HepG2 (cell line): Measurements from ENCODE around the gene HRH3. TPM values are rescaled to one million over a fixed set of nuclear protein-coding genes. Genes with fewer than 3 reads are reported as not detected.
A peak's percentile ranks its signal among the peaks of the same experiment; 100 is the strongest.

Experiments used
- EED ChIP-seq: sonication (generic); formaldehyde crosslinking; IDR thresholded peaks from 2 replicates; pipeline ENCODE4 v1.5.0; 2020; ENCODE audit warnings: mild to moderate bottlenecking, missing genetic modification reagents
- MAFF ChIP-seq: IDR thresholded peaks from 2 replicates; pipeline ENCODE4 v1.6.1; 2011; ENCODE audit warnings: low read depth, low read length, improper control_type of control experiment
- PCBP1 ChIP-seq: fragments of 200-400 bp; formaldehyde crosslinking; IDR thresholded peaks from 2 replicates; pipeline ENCODE4 v1.6.1; 2017; ENCODE audit warnings: mild to moderate bottlenecking, low read depth, low read length, borderline replicate concordance
- PCBP2 ChIP-seq: fragments of 200-400 bp; formaldehyde crosslinking; optimal IDR thresholded peaks from 2 replicates; pipeline ENCODE3; 2018; ENCODE audit warnings: low read length, low read depth; ENCODE audit not compliant: poor library complexity, severe bottlenecking
- SIX1 ChIP-seq: sonication (generic); formaldehyde crosslinking; IDR thresholded peaks from 2 replicates; pipeline ENCODE4 v1.4.0; 2020; ENCODE audit warnings: missing genetic modification reagents, borderline replicate concordance
- polyA plus RNA-seq, 8 experiments: library from polyadenylated mRNA; depleted of rRNA in 3 of 8; stranded (reverse) in 7 of 8; unstranded in 1 of 8; fragments of >200 nt; fragmentation: Illumina TruSeq in 4 of 8; extraction: Trizol in 4 of 8; gene quantifications; 2 replicates each; pipeline versions ENCODE4 v1.2.1 to v1.2.3, GENCODE V29; 2011 to 2016; ENCODE audit warnings: low read depth in 4 of 8, missing spikeins in 1 of 8, mixed read lengths in 1 of 8; ENCODE audit not compliant: insufficient read depth in 1 of 8
- total RNA-seq, 5 experiments: library from RNA; depleted of rRNA; stranded (reverse); fragments of >200 nt; fragmentation: Illumina TruSeq; extraction: Trizol; gene quantifications; 2 replicates each; pipeline ENCODE4 v1.2.3, GENCODE V29; 2016; ENCODE audit warnings: low read depth in 1 of 5
- TF ChIP-seq, protein P1 (sequence below): sonication (generic); formaldehyde crosslinking; IDR thresholded peaks from 2 replicates; pipeline ENCODE4 v1.4.0; 2020; ENCODE audit warnings: low read depth, missing genetic modification reagents
- TF ChIP-seq, protein P2 (sequence below): sonication (generic); formaldehyde crosslinking; IDR thresholded peaks from 2 replicates; pipeline ENCODE4 v1.5.0; 2020; ENCODE audit warnings: missing genetic modification reagents, mild to moderate bottlenecking, borderline replicate concordance
- TF ChIP-seq, protein P3 (sequence below): sonication (generic); formaldehyde crosslinking; IDR thresholded peaks from 2 replicates; pipeline ENCODE4 v1.4.0; 2020; ENCODE audit warnings: mild to moderate bottlenecking, missing genetic modification reagents
- TF ChIP-seq, protein P4 (sequence below): sonication (generic); formaldehyde crosslinking; IDR thresholded peaks from 2 replicates; pipeline ENCODE4 v1.4.0; 2020; ENCODE audit warnings: missing genetic modification reagents, borderline replicate concordance

Gene HRH3
- total and polyA plus RNA-seq, 2 of the 13 experiments (the other 11 are each of a cell fraction or from before 2014, with no cell fraction given): 0.18 TPM; not detected in 1

DNA sequence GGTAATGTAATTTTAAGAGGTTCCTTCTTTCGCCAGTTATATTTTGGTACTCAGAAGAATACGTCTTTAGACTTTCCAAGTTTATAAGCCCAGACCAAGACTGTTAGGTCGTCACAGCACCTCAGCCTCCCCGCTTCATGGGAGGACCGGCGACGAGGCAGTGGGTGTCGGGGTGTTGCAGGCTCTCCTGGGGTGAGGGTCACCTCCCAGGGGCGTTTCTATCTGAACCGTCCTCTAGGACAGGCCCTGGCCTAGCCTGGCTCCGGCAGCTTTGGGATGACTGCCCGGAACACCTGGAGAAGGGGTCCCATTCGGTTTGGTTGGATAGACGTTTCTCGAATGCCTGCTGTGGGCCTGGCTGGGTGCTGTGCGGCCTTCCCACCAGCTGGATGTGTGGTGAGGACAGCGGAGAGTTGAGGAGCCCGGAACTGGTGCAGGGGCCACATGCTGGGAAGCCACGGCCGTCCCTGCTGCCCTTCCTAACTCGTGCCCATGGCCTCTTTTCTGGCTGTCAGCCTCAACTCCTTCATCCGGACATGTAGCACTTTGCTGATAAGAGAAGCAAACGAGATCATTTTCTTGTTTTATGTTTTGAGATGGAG lies 19.3 kb upstream of the HRH3 start (continued):
- TF ChIP-seq, protein P1, sequence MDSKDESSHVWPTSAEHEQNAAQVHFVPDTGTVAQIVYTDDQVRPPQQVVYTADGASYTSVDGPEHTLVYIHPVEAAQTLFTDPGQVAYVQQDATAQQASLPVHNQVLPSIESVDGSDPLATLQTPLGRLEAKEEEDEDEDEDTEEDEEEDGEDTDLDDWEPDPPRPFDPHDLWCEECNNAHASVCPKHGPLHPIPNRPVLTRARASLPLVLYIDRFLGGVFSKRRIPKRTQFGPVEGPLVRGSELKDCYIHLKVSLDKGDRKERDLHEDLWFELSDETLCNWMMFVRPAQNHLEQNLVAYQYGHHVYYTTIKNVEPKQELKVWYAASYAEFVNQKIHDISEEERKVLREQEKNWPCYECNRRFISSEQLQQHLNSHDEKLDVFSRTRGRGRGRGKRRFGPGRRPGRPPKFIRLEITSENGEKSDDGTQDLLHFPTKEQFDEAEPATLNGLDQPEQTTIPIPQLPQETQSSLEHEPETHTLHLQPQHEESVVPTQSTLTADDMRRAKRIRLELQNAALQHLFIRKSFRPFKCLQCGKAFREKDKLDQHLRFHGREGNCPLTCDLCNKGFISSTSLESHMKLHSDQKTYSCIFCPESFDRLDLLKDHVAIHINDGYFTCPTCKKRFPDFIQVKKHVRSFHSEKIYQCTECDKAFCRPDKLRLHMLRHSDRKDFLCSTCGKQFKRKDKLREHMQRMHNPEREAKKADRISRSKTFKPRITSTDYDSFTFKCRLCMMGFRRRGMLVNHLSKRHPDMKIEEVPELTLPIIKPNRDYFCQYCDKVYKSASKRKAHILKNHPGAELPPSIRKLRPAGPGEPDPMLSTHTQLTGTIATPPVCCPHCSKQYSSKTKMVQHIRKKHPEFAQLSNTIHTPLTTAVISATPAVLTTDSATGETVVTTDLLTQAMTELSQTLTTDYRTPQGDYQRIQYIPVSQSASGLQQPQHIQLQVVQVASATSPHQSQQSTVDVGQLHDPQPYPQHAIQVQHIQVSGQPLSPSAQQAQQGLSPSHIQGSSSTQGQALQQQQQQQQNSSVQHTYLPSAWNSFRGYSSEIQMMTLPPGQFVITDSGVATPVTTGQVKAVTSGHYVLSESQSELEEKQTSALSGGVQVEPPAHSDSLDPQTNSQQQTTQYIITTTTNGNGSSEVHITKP (CRISPR knock-in tag): no peak
- TF ChIP-seq PCBP1 (peak; percentile 16; the same call in 1 of the 2 replicates), PCBP2 (no peak), EED (CRISPR knock-in tag) (peak; percentile 91), SIX1 (CRISPR knock-in tag) (no peak), MAFF (no peak)
- TF ChIP-seq, protein P2, sequence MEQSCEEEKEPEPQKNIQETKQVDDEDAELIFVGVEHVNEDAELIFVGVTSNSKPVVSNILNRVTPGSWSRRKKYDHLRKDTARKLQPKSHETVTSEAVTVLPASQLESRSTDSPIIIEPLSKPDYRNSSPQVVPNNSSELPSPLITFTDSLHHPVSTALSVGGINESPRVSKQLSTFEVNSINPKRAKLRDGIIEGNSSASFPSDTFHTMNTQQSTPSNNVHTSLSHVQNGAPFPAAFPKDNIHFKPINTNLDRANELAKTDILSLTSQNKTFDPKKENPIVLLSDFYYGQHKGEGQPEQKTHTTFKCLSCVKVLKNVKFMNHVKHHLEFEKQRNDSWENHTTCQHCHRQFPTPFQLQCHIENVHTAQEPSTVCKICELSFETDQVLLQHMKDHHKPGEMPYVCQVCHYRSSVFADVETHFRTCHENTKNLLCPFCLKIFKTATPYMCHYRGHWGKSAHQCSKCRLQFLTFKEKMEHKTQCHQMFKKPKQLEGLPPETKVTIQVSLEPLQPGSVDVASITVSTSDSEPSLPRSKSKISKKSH (CRISPR knock-in tag): 0 out of 2 replicates have a peak, but pooled peaks have one; percentile 35
- TF ChIP-seq, protein P3, sequence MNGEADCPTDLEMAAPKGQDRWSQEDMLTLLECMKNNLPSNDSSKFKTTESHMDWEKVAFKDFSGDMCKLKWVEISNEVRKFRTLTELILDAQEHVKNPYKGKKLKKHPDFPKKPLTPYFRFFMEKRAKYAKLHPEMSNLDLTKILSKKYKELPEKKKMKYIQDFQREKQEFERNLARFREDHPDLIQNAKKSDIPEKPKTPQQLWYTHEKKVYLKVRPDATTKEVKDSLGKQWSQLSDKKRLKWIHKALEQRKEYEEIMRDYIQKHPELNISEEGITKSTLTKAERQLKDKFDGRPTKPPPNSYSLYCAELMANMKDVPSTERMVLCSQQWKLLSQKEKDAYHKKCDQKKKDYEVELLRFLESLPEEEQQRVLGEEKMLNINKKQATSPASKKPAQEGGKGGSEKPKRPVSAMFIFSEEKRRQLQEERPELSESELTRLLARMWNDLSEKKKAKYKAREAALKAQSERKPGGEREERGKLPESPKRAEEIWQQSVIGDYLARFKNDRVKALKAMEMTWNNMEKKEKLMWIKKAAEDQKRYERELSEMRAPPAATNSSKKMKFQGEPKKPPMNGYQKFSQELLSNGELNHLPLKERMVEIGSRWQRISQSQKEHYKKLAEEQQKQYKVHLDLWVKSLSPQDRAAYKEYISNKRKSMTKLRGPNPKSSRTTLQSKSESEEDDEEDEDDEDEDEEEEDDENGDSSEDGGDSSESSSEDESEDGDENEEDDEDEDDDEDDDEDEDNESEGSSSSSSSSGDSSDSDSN: peak; percentile 73
- TF ChIP-seq, protein P4, sequence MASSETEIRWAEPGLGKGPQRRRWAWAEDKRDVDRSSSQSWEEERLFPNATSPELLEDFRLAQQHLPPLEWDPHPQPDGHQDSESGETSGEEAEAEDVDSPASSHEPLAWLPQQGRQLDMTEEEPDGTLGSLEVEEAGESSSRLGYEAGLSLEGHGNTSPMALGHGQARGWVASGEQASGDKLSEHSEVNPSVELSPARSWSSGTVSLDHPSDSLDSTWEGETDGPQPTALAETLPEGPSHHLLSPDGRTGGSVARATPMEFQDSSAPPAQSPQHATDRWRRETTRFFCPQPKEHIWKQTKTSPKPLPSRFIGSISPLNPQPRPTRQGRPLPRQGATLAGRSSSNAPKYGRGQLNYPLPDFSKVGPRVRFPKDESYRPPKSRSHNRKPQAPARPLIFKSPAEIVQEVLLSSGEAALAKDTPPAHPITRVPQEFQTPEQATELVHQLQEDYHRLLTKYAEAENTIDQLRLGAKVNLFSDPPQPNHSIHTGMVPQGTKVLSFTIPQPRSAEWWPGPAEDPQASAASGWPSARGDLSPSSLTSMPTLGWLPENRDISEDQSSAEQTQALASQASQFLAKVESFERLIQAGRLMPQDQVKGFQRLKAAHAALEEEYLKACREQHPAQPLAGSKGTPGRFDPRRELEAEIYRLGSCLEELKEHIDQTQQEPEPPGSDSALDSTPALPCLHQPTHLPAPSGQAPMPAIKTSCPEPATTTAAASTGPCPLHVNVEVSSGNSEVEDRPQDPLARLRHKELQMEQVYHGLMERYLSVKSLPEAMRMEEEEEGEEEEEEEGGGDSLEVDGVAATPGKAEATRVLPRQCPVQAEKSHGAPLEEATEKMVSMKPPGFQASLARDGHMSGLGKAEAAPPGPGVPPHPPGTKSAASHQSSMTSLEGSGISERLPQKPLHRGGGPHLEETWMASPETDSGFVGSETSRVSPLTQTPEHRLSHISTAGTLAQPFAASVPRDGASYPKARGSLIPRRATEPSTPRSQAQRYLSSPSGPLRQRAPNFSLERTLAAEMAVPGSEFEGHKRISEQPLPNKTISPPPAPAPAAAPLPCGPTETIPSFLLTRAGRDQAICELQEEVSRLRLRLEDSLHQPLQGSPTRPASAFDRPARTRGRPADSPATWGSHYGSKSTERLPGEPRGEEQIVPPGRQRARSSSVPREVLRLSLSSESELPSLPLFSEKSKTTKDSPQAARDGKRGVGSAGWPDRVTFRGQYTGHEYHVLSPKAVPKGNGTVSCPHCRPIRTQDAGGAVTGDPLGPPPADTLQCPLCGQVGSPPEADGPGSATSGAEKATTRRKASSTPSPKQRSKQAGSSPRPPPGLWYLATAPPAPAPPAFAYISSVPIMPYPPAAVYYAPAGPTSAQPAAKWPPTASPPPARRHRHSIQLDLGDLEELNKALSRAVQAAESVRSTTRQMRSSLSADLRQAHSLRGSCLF: no peak
